Activated T-helper 1 cell treated with anti-CD3 and anti-CD28 coated beads, Interleukin-2, amount 50 U/mL, for 16 hours (primary cell): ENCODE results near the gene PPP2R2C.

Source experiments
- DNase-seq, 2 donors: peaks; one replicate each; pipeline ENCODE4 v3.0.0-alpha.2; 2020; ENCODE audit warnings: low read depth in 1 of 2, low spot score in 1 of 2

PPP2R2C gene

GRCh38 chr4:6367371-6367851 is 105.0 kb downstream of the PPP2R2C start:
- DNase-seq, result no peak

GRCh38 chr4:6366581-6366980 is 105.8 kb downstream of the PPP2R2C start:
- DNase-seq, result no peak

- DNase-seq, result no peak
Measured at GRCh38 chr4:6365545-6366086, 106.8 kb downstream of the PPP2R2C start.

- no peak for DNase-seq
Measured at GRCh38 chr4:6364581-6364980, 107.8 kb downstream of the PPP2R2C start.

- DNase-seq, result no peak
Measured at GRCh38 chr4:6364146-6364545, 108.3 kb downstream of the PPP2R2C start.

- DNase-seq, result no peak
Measured at GRCh38 chr4:6362896-6363295, 109.5 kb downstream of the PPP2R2C start.

- DNase-seq, result no peak
Measured at GRCh38 chr4:6362243-6362885, 110.0 kb downstream of the PPP2R2C start.

- DNase-seq, result no peak
Measured at GRCh38 chr4:6361076-6361784, 111.2 kb downstream of the PPP2R2C start.

GRCh38 chr4:6360385-6360784 is 112.0 kb downstream of the PPP2R2C start:
- DNase-seq, result no peak

- no peak for DNase-seq
Measured at GRCh38 chr4:6359536-6360308, 112.7 kb downstream of the PPP2R2C start.

GRCh38 chr4:6357476-6357875 is 114.9 kb downstream of the PPP2R2C start:
- no peak for DNase-seq

- no peak for DNase-seq
Measured at GRCh38 chr4:6356076-6356560, 116.3 kb downstream of the PPP2R2C start.

GRCh38 chr4:6355052-6355451 is 117.4 kb downstream of the PPP2R2C start:
- DNase-seq, result no peak

- no peak for DNase-seq
Measured at GRCh38 chr4:6354626-6355025, 117.8 kb downstream of the PPP2R2C start.

GRCh38 chr4:6354119-6354518 is 118.3 kb downstream of the PPP2R2C start:
- no peak for DNase-seq

- no peak for DNase-seq
Measured at GRCh38 chr4:6352031-6352692, 120.3 kb downstream of the PPP2R2C start.

GRCh38 chr4:6351246-6352000 is 121.0 kb downstream of the PPP2R2C start:
- DNase-seq, result no peak

GRCh38 chr4:6350646-6351045 is 121.8 kb downstream of the PPP2R2C start:
- no peak for DNase-seq

- DNase-seq, result no peak
Measured at GRCh38 chr4:6349896-6350603, 122.4 kb downstream of the PPP2R2C start.

- DNase-seq, result no peak
Measured at GRCh38 chr4:6348408-6348807, 124.0 kb downstream of the PPP2R2C start.
